ENCODE measurements around the gene RAI1.

RAI1 gene

DNA sequence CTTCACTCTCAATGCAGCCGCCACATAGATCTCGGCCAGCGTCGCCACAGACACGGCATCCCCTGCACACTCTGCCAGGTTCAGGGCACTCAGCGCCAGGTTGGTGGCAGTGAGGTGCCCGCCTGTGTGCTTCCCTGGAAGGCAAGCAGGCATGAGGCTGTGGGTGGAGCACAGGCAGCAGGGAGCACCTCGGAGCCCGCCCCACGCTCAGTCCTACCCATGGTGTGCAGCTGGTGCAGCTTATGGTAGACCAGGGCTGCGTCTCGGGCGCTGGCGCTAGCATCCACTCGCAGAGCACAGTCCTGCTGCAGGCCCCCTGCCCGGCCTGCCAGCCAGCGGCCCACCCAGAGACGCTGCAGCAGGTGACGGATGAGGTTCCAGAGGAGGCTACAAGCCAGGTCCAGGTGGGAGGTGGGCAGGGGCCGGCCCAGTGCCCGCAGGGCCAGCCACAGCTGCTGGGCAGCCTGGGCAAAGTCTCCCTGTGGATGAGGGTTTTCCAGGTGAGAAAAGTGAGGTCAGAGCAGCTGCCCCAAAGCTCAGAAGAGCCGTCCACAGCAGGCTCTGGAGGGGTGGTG, 135.1 kb downstream of the RAI1 start:
- H3K4me1 ChIP-seq: peaks cover 0 to 74% (median 41%) of the 10 kb centered on the region in 4 donors
- DNase-seq: no peak
- TF ChIP-seq, protein P1, sequence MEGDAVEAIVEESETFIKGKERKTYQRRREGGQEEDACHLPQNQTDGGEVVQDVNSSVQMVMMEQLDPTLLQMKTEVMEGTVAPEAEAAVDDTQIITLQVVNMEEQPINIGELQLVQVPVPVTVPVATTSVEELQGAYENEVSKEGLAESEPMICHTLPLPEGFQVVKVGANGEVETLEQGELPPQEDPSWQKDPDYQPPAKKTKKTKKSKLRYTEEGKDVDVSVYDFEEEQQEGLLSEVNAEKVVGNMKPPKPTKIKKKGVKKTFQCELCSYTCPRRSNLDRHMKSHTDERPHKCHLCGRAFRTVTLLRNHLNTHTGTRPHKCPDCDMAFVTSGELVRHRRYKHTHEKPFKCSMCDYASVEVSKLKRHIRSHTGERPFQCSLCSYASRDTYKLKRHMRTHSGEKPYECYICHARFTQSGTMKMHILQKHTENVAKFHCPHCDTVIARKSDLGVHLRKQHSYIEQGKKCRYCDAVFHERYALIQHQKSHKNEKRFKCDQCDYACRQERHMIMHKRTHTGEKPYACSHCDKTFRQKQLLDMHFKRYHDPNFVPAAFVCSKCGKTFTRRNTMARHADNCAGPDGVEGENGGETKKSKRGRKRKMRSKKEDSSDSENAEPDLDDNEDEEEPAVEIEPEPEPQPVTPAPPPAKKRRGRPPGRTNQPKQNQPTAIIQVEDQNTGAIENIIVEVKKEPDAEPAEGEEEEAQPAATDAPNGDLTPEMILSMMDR (IDR thresholded peaks at IDR 0.05): no peak
- H3K9me3 ChIP-seq: no peaks in the 10 kb centered on the region
- no peak overlapping the region for H3K27ac ChIP-seq
- intact Hi-C loops (cut with DNase I; ENCODE audit: low total_unique reads): no loop called here
- no peak overlapping the region for H3K4me3 ChIP-seq
- H3K27me3 ChIP-seq: no peaks in the 10 kb centered on the region
- peaks cover 37 to 92% (median 48%) of the 10 kb centered on the region in 3 donors for H3K36me3 ChIP-seq

- DNase-seq: no peak
- Histone ChIP-seq H3K27ac (peak overlapping the region in 1 of 2 donors; percentile 38), H3K4me1 (peaks cover 0 to 74% (median 38%) of the 10 kb centered on the region in 4 donors), H3K4me3 (no peak overlapping the region), H3K27me3 (no peaks in the 10 kb centered on the region), H3K9me3 (no peaks in the 10 kb centered on the region), H3K36me3 (peaks cover 37 to 89% (median 48%) of the 10 kb centered on the region in 3 donors)
- TF ChIP-seq, protein P1 (IDR thresholded peaks at IDR 0.05): no peak
- intact Hi-C loops (cut with DNase I; ENCODE audit: low total_unique reads): no loop called here
These were observed 135.7 kb downstream of the RAI1 start for GRCh38 chr17:17816831-17817551.

DNA sequence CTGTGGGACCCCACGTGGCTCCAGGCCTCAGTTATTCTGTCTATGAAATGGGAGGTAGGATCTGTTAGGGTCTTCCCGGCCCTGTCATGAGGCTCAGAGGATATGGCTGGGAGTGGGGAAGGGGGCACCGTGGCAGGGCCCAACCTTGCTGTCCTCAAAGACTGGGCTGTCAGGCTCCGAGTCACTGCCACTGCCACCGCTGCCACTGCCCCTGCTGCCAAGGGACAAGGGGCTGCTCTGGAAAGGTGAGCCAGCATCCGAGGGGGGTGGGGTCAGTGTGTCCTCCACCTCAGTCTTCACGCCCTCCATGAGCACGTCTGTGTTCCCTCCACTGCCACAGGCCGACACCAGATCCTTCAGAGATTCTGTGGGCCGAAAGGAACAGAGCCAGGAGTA, 136.3 kb downstream of the RAI1 start:
- no peak for DNase-seq
- intact Hi-C loops (cut with DNase I; ENCODE audit: low total_unique reads): no loop called here
- Histone ChIP-seq H3K27ac (peak overlapping the region in 1 of 2 donors; percentile 38), H3K4me3 (no peak overlapping the region), H3K9me3 (no peaks in the 10 kb centered on the region), H3K27me3 (no peaks in the 10 kb centered on the region), H3K4me1 (peaks cover 0 to 74% (median 40%) of the 10 kb centered on the region in 4 donors), H3K36me3 (peaks cover 37 to 83% (median 48%) of the 10 kb centered on the region in 3 donors)
- TF ChIP-seq, protein P1 (IDR thresholded peaks at IDR 0.05): no peak

DNA sequence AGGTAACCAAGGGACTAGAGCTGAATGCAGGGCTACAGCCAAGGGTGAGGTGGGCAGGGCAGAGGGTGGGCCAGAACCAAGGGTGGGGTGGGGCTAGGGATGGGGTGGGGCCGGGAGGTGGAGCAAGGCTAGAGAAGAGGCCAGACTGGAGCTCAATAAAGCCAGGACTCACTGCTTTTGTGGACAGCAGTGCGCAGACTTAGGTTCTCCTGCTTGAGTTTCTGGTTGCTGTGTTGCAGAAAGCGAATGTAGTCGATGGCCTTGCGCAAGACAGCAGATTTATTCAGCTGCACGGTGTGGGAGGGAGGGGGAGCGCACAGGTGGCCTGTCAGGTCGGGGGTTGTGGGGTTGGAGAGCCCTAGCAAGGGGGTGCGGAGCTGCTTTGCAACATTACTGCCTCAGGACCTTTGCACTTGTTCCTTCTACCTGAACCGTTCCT, 136.8 kb downstream of the RAI1 start:
- DNase-seq: no peak
- Histone ChIP-seq H3K4me1 (peaks cover 0 to 76% (median 44%) of the 10 kb centered on the region in 4 donors), H3K4me3 (no peak overlapping the region), H3K36me3 (peaks cover 32 to 78% (median 46%) of the 10 kb centered on the region in 3 donors), H3K27ac (peak overlapping the region in 1 of 2 donors; percentile 38), H3K27me3 (no peaks in the 10 kb centered on the region), H3K9me3 (no peaks in the 10 kb centered on the region)
- TF ChIP-seq, protein P1 (IDR thresholded peaks at IDR 0.05): no peak
- intact Hi-C loops (cut with DNase I; ENCODE audit: low total_unique reads): no loop called here

GRCh38 chr17:17819111-17819510, 137.9 kb downstream of the RAI1 start:
- DNase-seq: no peak
- H3K27me3 ChIP-seq: no peaks in the 10 kb centered on the region
- peaks cover 0 to 73% (median 51%) of the 10 kb centered on the region in 4 donors for H3K4me1 ChIP-seq
- H3K27ac ChIP-seq: no peak overlapping the region
- peaks cover 24 to 68% (median 36%) of the 10 kb centered on the region in 3 donors for H3K36me3 ChIP-seq
- no peak overlapping the region for H3K4me3 ChIP-seq
- intact Hi-C loops (cut with DNase I; ENCODE audit: low total_unique reads): no loop called here
- no peaks in the 10 kb centered on the region for H3K9me3 ChIP-seq
- TF ChIP-seq, protein P1 (IDR thresholded peaks at IDR 0.05): no peak

All from tibial artery (tissue), 4 donors.